Choroid plexus epithelial cell (primary cell): ENCODE results near the gene APBA2.
A peak's percentile ranks its signal among the peaks of the same experiment; 100 is the strongest.

ENCODE experiments used
- DNase-seq: peaks from one replicate; pipeline ENCODE4 v3.0.0-alpha.2; 2010; ENCODE audit warnings: low read depth
- H3K4me3 ChIP-seq: 2 replicates; pipeline ENCODE4 v1.5.1; 2011; ENCODE audit warnings: low read depth, mild to moderate bottlenecking, control low read depth, low read length, moderate library complexity
- TF ChIP-seq, protein P1 (sequence below): conservative IDR thresholded peaks from 2 replicates; pipeline ENCODE4 v1.5.1; 2011; ENCODE audit warnings: low read depth, mild to moderate bottlenecking, control low read depth, inconsistent platforms, low read length, moderate library complexity

The APBA2 gene

GRCh38 chr15:29115093-29115991, 229.6 kb downstream of the APBA2 start:
- H3K4me3 ChIP-seq: peak overlapping the region; percentile 59
- TF ChIP-seq, protein P1, sequence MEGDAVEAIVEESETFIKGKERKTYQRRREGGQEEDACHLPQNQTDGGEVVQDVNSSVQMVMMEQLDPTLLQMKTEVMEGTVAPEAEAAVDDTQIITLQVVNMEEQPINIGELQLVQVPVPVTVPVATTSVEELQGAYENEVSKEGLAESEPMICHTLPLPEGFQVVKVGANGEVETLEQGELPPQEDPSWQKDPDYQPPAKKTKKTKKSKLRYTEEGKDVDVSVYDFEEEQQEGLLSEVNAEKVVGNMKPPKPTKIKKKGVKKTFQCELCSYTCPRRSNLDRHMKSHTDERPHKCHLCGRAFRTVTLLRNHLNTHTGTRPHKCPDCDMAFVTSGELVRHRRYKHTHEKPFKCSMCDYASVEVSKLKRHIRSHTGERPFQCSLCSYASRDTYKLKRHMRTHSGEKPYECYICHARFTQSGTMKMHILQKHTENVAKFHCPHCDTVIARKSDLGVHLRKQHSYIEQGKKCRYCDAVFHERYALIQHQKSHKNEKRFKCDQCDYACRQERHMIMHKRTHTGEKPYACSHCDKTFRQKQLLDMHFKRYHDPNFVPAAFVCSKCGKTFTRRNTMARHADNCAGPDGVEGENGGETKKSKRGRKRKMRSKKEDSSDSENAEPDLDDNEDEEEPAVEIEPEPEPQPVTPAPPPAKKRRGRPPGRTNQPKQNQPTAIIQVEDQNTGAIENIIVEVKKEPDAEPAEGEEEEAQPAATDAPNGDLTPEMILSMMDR: peak; percentile 59
- DNase-seq: peak; percentile 41

- TF ChIP-seq, protein P1: no peak
- H3K4me3 ChIP-seq: no peak overlapping the region
- DNase-seq: no peak
Measured at GRCh38 chr15:29116970-29117700, 231.4 kb downstream of the APBA2 start.

DNA sequence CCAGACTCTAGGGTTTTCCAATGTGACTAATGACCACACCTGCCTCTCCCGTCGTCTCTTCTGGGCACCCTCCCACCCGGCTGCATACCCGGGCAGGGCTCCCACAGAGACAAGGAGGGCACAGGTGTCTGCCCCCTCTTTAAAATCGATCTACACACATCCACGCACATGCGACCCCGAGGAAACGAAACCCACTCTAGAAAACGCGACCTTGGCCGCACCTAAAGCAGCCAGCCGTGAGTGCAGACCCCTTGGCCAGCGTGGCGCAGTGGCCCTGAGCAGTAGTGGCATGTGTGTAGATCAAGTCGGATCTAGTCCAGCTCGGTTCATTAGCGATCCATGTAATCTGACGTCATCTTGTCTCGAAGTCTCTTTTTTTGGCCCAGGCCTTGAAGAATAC, 232.0 kb downstream of the APBA2 start:
- TF ChIP-seq, protein P1: no peak
- H3K4me3 ChIP-seq: no peak overlapping the region
- DNase-seq: no peak

DNA sequence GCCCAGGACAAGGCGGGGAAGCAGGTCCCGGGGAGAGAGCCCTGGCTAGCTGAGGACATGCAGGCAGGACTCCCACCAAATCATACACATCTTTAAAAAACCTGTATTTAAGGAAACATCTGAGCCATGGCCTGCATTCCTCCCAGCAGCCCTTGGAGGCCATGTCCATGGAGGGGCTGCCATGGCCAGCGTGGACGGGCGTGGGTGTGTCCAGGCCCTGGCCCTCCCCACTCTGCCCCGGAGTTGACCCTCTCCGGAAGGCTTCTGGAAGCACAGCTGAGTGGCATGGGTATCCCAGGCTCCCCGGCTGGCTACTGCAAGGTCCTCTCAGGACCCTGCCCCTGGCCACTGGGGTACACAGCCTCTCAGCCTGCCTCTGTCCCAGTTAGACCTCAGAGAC, 234.1 kb downstream of the APBA2 start:
- no peak for DNase-seq
- TF ChIP-seq, protein P1: no peak
- H3K4me3 ChIP-seq: no peak overlapping the region

GRCh38 chr15:29120593-29121368, 235.0 kb downstream of the APBA2 start:
- DNase-seq: no peak
- no peak overlapping the region for H3K4me3 ChIP-seq
- TF ChIP-seq, protein P1: no peak

DNA sequence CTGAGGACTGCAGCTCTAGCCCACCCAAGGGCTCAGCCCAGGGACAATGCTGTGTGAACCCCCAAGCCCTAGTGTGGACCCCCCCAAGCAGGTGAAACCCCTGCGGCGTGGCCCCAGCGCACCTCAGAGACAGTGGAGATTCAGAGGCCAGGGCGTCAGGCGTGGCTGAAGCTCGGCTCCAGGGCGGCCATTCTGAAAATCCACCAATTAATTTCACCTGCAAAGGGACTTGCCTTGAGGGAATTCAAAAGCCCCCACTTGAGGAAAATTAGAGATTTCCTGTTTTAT, 235.5 kb downstream of the APBA2 start:
- no peak overlapping the region for H3K4me3 ChIP-seq
- no peak for DNase-seq
- TF ChIP-seq, protein P1: no peak
